Measurements from ENCODE around the gene SS18.
"Not testable (repeated sequence)": the region's sequence is repeated elsewhere in the genome, so short reads cannot be mapped to it uniquely, and the experiment has no call there.

Gene SS18, protein sequence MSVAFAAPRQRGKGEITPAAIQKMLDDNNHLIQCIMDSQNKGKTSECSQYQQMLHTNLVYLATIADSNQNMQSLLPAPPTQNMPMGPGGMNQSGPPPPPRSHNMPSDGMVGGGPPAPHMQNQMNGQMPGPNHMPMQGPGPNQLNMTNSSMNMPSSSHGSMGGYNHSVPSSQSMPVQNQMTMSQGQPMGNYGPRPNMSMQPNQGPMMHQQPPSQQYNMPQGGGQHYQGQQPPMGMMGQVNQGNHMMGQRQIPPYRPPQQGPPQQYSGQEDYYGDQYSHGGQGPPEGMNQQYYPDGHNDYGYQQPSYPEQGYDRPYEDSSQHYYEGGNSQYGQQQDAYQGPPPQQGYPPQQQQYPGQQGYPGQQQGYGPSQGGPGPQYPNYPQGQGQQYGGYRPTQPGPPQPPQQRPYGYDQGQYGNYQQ

GRCh38 chr18:26090130-26091046 is at the start of gene SS18:
Gene SS18, minus strand, starts transcription at chr18:26090613. Its CDS starts 44 bp downstream, at chr18:26090569.
- Histone ChIP-seq H3K36me3 (ENCODE audit: control insufficient read depth, insufficient read depth, low read length) (no peaks in the 10 kb centered on the region), H3K4me1 (ENCODE audit: control insufficient read depth, insufficient read depth, low read length) (peaks cover 7% of the 10 kb centered on the region), H3K9me3 (ENCODE audit: control insufficient read depth, insufficient read depth, low read length) (no peaks in the 10 kb centered on the region), H3K9ac (ENCODE audit: low read depth, low read length) (peak within 1 kb of the TSS; percentile 87), H3K27me3 (ENCODE audit: control insufficient read depth, insufficient read depth, low read length) (no peaks in the 10 kb centered on the region), H3K4me3 (ENCODE audit: low read depth, low read length) (peak within 1 kb of the TSS; percentile 96)

DNA sequence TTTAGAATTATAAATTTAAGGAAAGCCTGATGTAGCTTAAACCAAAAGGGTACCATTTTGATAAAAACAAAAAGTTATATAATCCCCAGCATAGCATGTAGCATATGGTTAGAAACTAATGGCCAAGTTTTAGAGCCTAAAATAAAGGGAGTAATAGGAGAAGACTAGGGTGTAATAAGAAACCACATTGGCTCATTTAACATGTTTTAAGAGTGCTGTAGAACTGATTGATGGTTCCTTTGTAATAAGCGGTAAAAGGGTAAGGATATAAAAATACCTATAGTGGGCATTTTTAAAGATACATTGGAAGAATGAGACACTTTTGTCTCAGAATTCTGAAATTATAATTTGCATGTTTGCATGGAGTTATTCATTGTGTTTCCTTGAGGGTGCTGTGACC is 45.1 kb upstream of the SS18 start:
- Histone ChIP-seq H3K9ac (ENCODE audit: low read depth, low read length) (no peak overlapping the region), H3K4me1 (ENCODE audit: control insufficient read depth, insufficient read depth, low read length) (peaks cover 2% of the 10 kb centered on the region), H3K27me3 (ENCODE audit: control insufficient read depth, insufficient read depth, low read length) (peaks cover 14% of the 10 kb centered on the region), H3K4me3 (ENCODE audit: low read depth, low read length) (no peak overlapping the region), H3K9me3 (ENCODE audit: control insufficient read depth, insufficient read depth, low read length) (no peaks in the 10 kb centered on the region), H3K36me3 (ENCODE audit: control insufficient read depth, insufficient read depth, low read length) (no peaks in the 10 kb centered on the region)

- Histone ChIP-seq H3K4me3 (ENCODE audit: low read depth, low read length) (peak overlapping the region; percentile 47), H3K36me3 (ENCODE audit: control insufficient read depth, insufficient read depth, low read length) (no peaks in the 10 kb centered on the region), H3K4me1 (ENCODE audit: control insufficient read depth, insufficient read depth, low read length) (peaks cover 2% of the 10 kb centered on the region), H3K9ac (ENCODE audit: low read depth, low read length) (no peak overlapping the region), H3K27me3 (ENCODE audit: control insufficient read depth, insufficient read depth, low read length) (peaks cover 14% of the 10 kb centered on the region), H3K9me3 (ENCODE audit: control insufficient read depth, insufficient read depth, low read length) (no peaks in the 10 kb centered on the region)
These were observed 43.7 kb upstream of the SS18 start for GRCh38 chr18:26134107-26134506.

DNA sequence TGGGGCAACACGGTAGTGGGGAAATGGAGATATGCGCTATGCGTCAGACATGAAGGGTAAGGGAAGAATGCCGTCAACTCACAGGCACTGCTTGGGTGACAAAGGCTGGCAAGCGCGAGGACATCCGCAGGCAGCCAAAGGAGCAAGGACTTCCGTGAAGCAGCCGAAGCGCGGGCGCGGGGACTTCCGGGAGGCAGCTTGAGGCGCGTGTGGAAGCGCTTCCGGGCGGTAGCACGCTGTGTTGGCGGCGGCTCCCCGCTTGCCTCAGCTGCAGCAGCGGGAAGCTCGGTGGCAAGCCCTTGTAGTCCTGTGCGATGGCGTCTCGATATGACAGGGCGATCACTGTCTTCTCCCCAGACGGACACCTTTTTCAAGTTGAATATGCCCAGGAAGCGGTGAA is 43.2 kb upstream of the SS18 start, which contains the start of gene PSMA8:
PSMA8 (plus strand) TSS at position 218 of the 400 bp plus-strand sequence; CDS start at position 315, 97 bp downstream.
- no peaks in the 10 kb centered on the region for H3K36me3 ChIP-seq (ENCODE audit: control insufficient read depth, insufficient read depth, low read length)
- peaks cover 2% of the 10 kb centered on the region for H3K4me1 ChIP-seq (ENCODE audit: control insufficient read depth, insufficient read depth, low read length)
- no peaks in the 10 kb centered on the region for H3K9me3 ChIP-seq (ENCODE audit: control insufficient read depth, insufficient read depth, low read length)
- peak within 1 kb of the TSS; percentile 47 for H3K4me3 ChIP-seq (ENCODE audit: low read depth, low read length)
- no peak within 1 kb of the TSS for H3K9ac ChIP-seq (ENCODE audit: low read depth, low read length)
- peaks cover 14% of the 10 kb centered on the region for H3K27me3 ChIP-seq (ENCODE audit: control insufficient read depth, insufficient read depth, low read length)

- not testable (repeated sequence) for H3K27me3 ChIP-seq (ENCODE audit: control insufficient read depth, insufficient read depth, low read length); H3K4me3 ChIP-seq (ENCODE audit: low read depth, low read length); H3K4me1 ChIP-seq (ENCODE audit: control insufficient read depth, insufficient read depth, low read length); H3K36me3 ChIP-seq (ENCODE audit: control insufficient read depth, insufficient read depth, low read length); H3K9ac ChIP-seq (ENCODE audit: low read depth, low read length); H3K9me3 ChIP-seq (ENCODE audit: control insufficient read depth, insufficient read depth, low read length)
These were observed 37.8 kb upstream of the SS18 start for GRCh38 chr18:26128192-26128591.

GRCh38 chr18:26127786-26128185 is 37.4 kb upstream of the SS18 start:
- Histone ChIP-seq H3K4me3 (ENCODE audit: low read depth, low read length) (no peak overlapping the region), H3K9ac (ENCODE audit: low read depth, low read length) (no peak overlapping the region), H3K27me3 (ENCODE audit: control insufficient read depth, insufficient read depth, low read length) (no peaks in the 10 kb centered on the region), H3K9me3 (ENCODE audit: control insufficient read depth, insufficient read depth, low read length) (no peaks in the 10 kb centered on the region), H3K36me3 (ENCODE audit: control insufficient read depth, insufficient read depth, low read length) (no peaks in the 10 kb centered on the region), H3K4me1 (ENCODE audit: control insufficient read depth, insufficient read depth, low read length) (no peaks in the 10 kb centered on the region)

GRCh38 chr18:26121994-26122393 is 31.6 kb upstream of the SS18 start:
- H3K4me1 ChIP-seq (ENCODE audit: control insufficient read depth, insufficient read depth, low read length); H3K36me3 ChIP-seq (ENCODE audit: control insufficient read depth, insufficient read depth, low read length); H3K4me3 ChIP-seq (ENCODE audit: low read depth, low read length); H3K9ac ChIP-seq (ENCODE audit: low read depth, low read length); H3K27me3 ChIP-seq (ENCODE audit: control insufficient read depth, insufficient read depth, low read length); H3K9me3 ChIP-seq (ENCODE audit: control insufficient read depth, insufficient read depth, low read length): not testable (repeated sequence)

GRCh38 chr18:26121476-26121875 is 31.1 kb upstream of the SS18 start:
- Histone ChIP-seq H3K4me3 (ENCODE audit: low read depth, low read length) (no peak overlapping the region), H3K9me3 (ENCODE audit: control insufficient read depth, insufficient read depth, low read length) (no peaks in the 10 kb centered on the region), H3K27me3 (ENCODE audit: control insufficient read depth, insufficient read depth, low read length) (no peaks in the 10 kb centered on the region), H3K36me3 (ENCODE audit: control insufficient read depth, insufficient read depth, low read length) (no peaks in the 10 kb centered on the region), H3K4me1 (ENCODE audit: control insufficient read depth, insufficient read depth, low read length) (no peaks in the 10 kb centered on the region), H3K9ac (ENCODE audit: low read depth, low read length) (no peak overlapping the region)

DNA sequence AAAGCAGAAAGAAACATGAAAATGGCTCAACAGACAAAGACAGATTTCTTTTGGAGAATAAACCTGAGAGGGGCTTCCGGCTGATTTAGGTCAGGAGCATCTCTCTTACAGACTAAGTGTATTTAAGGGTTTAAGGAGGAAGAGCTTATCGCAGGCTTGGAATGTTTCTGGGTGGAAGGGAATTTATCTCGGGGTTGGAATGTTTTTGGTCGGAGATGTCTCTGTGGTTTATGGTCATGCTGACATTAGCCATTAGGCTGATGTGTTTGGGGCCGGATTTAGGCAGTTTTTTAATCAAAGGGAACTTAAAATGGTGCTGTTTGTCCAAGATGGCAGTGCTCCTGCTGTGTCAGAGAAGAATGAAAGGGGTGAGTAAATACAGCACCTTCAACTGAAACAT is 28.8 kb upstream of the SS18 start:
- no peak overlapping the region for H3K4me3 ChIP-seq (ENCODE audit: low read depth, low read length)
- no peaks in the 10 kb centered on the region for H3K4me1 ChIP-seq (ENCODE audit: control insufficient read depth, insufficient read depth, low read length)
- no peak overlapping the region for H3K9ac ChIP-seq (ENCODE audit: low read depth, low read length)
- no peaks in the 10 kb centered on the region for H3K36me3 ChIP-seq (ENCODE audit: control insufficient read depth, insufficient read depth, low read length)
- H3K9me3 ChIP-seq (ENCODE audit: control insufficient read depth, insufficient read depth, low read length): no peaks in the 10 kb centered on the region
- H3K27me3 ChIP-seq (ENCODE audit: control insufficient read depth, insufficient read depth, low read length): no peaks in the 10 kb centered on the region

DNA sequence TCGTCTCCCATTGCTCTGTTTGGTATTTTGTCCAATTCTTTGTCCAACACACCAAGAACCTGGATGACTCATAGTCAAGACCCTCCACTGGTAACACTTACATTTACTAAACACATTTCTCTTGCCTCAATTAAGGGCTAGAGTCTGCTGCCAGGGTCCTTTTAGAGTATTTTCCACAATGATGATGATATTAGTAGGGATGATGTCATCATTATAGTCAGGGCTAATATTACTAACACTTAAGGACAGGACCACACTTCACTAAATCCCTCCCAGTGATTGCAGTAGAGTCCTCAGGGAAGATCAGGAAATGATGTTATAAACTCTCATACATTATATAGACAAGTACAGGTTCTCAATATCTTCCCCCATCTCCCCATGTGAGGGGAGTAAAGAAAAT is 13.6 kb upstream of the SS18 start:
- Histone ChIP-seq H3K4me1 (ENCODE audit: control insufficient read depth, insufficient read depth, low read length) (no peaks in the 10 kb centered on the region), H3K4me3 (ENCODE audit: low read depth, low read length) (no peak overlapping the region), H3K9me3 (ENCODE audit: control insufficient read depth, insufficient read depth, low read length) (no peaks in the 10 kb centered on the region), H3K9ac (ENCODE audit: low read depth, low read length) (no peak overlapping the region), H3K27me3 (ENCODE audit: control insufficient read depth, insufficient read depth, low read length) (no peaks in the 10 kb centered on the region), H3K36me3 (ENCODE audit: control insufficient read depth, insufficient read depth, low read length) (no peaks in the 10 kb centered on the region)

GRCh38 chr18:26103579-26103978 is 13.2 kb upstream of the SS18 start:
- Histone ChIP-seq H3K9me3 (ENCODE audit: control insufficient read depth, insufficient read depth, low read length) (no peaks in the 10 kb centered on the region), H3K27me3 (ENCODE audit: control insufficient read depth, insufficient read depth, low read length) (no peaks in the 10 kb centered on the region), H3K9ac (ENCODE audit: low read depth, low read length) (no peak overlapping the region), H3K4me3 (ENCODE audit: low read depth, low read length) (no peak overlapping the region), H3K36me3 (ENCODE audit: control insufficient read depth, insufficient read depth, low read length) (no peaks in the 10 kb centered on the region), H3K4me1 (ENCODE audit: control insufficient read depth, insufficient read depth, low read length) (no peaks in the 10 kb centered on the region)
